ENCODE results near the gene ZC3H4.

- TF ChIP-seq, protein P1, sequence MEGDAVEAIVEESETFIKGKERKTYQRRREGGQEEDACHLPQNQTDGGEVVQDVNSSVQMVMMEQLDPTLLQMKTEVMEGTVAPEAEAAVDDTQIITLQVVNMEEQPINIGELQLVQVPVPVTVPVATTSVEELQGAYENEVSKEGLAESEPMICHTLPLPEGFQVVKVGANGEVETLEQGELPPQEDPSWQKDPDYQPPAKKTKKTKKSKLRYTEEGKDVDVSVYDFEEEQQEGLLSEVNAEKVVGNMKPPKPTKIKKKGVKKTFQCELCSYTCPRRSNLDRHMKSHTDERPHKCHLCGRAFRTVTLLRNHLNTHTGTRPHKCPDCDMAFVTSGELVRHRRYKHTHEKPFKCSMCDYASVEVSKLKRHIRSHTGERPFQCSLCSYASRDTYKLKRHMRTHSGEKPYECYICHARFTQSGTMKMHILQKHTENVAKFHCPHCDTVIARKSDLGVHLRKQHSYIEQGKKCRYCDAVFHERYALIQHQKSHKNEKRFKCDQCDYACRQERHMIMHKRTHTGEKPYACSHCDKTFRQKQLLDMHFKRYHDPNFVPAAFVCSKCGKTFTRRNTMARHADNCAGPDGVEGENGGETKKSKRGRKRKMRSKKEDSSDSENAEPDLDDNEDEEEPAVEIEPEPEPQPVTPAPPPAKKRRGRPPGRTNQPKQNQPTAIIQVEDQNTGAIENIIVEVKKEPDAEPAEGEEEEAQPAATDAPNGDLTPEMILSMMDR (IDR thresholded peaks at IDR 0.05), result no peak
- TF ChIP-seq POLR2A (IDR thresholded peaks at IDR 0.05), result no peak
These were observed 90.8 kb downstream of the ZC3H4 start for GRCh38 chr19:47022541-47023447.

Data from adrenal gland (tissue), 5 donors.